Hematopoietic multipotent progenitor cell treated with erythropoietin and hydrocortisone succinate and interleukin-3 and kit ligand, for 6 days (in vitro differentiated cells): ENCODE data around the gene MBD5.
"Not testable (repeated sequence)": the region's sequence is repeated elsewhere in the genome, so short reads cannot be mapped to it uniquely, and the experiment has no call there.

ENCODE experiments used
- DNase-seq: peaks from one replicate; pipeline ENCODE4 v3.0.0-alpha.2; 2015

MBD5 gene

DNA sequence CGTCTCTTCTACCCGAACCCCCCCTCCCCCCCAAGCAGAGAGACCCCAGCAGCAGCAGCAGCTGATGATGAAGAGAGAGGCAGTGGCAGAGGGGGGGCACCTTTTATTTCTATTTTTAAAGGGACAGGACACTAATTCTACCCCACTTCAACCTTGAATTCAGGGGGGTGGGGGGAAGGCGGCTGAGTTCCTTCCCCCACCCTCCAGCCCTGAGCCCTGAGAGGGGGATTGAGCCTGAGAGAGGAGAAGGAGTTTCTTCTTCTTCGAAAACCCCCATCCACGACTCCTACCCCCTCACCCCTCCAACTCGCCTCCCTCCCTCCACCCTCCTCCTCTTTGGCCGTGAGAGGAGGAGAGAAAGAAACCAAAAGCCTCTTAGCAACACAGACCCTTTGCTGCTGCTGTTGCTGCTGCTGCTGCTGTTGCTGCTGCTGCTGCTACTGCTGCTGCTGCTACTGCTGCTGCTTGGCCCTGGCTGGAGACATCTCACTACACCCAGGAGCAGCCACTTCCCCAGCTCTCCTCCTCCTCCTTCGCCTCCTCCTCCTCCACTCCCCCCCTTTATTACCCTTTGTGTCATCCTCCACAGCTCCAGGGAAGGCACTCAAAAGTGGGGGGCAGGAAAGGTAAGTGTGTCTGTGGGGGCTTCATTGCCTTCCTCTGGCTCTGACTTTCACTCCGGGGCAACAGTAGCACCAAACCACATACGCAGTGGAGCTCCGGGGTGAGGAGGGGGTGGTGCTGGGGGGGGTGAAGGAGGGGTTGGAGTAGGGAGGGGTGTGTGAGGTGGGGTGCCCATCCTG, at the start of gene MBD5:
Gene MBD5 (plus strand): TSS at position 33 of the 803 bp plus-strand sequence.
- DNase-seq = peak; percentile 61

DNA sequence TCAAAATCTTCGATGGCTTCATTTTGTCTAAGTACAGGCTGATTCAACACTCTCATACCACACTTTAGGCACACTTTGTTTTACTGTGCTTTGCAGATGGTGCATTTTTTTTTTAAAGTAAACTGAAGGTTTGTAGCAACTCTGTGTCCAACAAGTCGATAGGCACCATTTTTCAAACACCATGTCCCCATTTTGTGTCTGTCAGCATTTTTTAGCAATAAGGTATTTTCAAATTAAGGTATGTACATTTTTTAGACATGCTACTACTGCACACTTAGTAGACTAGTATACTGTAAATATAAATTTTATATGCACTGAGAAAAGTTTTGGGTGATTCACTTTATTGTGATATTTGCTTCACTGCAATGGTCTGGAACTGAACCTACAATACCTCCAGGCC, 44.8 kb upstream of the MBD5 start:
- no peak for DNase-seq

DNA sequence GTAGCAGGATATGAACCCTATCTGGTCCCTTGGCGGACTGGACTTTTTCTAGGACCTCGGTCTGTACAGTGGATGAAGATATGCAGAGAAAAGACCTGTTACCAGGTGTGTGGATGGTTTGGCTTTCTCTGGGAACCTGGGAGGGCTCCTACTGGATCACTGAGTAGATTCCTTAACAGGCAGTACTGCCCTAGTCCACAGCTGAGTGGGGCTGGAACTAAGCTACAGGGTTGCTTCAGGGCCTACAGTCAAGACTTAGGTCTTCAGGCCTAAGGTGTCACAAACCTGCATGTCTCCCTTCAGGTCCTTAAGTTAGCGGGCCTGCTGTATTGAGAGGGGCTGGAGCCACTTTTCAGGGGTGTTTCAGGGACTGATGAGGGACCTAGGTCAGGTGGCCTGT, 43.2 kb upstream of the MBD5 start:
- no peak for DNase-seq

DNA sequence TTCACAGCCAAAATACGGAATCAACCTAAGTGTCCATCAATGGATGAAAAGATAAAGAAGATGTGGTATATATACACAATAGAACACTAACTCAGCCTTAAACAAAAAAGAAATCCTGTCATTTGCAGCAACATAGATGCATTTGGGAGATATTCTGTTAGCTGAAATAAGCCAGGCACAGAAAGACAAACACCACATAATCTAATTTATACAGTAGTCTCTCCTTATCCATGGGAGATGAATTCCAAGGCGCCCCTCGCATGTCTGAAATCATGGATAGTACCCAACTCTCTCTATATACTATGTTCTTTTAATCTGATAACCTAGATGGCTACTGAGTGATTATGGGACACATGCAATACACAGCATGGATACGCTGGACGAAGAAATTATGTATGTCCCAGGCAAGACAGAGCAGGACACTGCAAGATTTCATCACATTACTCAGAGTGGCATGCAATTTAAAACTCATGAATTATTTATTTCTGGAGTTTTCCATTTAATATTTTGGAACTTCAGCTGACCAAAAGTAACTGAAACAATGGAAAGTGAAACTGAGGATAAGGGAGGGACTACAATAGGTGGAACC, 39.9 kb upstream of the MBD5 start:
- no peak for DNase-seq

DNA sequence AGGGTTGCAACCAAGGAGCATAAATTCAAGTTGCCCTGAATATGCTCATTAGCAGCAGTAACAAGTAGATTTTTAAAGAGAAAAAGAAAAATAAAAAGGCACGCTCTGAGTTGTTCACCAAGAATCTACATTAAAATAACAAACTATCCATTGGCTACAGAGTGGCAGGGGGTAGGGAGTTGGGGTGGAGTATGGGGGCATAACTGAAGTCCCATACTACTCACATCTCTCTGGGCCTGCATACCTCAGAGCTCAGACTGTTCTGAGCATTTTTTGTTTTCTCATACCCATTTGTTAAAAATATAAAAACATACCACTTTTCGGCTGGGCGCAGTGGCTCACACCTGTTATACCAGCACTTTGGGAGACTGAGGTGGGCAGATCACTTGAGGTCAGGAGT, 31.8 kb upstream of the MBD5 start:
- DNase-seq = no peak

DNA sequence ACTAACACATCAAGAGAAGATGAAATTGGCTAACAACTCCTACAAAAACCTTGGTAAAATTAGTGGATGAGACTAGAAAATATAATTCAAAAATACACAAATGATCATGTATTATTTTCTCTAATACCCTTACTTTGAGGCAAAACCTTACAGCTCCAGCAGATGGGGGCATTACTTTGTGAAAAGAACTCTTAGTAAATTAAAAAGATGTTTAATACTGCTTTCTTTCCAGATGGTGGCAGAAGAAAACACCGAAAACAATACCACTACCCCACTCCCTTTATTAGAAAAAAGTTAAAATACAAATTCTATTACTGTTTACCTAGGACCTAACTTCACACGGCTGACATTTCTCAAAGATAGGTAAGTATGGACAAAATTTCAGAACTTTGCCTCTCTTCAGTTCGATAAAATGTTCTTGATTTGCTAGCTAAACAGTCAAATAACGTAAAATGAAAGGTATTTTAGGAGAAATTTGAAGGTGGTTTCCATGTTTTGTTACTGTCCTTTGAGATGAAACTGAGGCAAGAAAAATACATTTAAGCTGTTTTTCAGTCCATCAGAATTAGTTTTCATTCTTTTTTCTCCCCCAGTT, 31.0 kb upstream of the MBD5 start:
- peak; percentile 87 for DNase-seq

DNA sequence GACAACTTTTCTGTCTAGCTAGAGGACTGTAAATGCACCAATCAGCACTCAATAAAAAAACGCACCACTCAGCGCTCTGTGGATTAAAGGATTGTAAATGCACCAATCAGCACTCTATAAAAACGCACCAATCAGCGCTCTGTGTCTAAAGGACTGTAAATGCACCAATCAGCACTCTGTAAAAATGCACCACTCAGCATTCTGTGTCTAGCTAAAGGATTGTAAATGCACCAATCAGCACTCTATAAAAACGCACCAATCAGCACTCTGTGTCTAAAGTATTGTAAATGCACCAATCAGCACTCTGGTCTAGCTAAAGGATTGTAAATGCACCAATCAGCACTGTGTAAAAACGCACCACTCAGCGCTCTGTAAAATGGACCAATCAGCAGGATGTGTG, 25.9 kb upstream of the MBD5 start:
- DNase-seq = not testable (repeated sequence)

DNA sequence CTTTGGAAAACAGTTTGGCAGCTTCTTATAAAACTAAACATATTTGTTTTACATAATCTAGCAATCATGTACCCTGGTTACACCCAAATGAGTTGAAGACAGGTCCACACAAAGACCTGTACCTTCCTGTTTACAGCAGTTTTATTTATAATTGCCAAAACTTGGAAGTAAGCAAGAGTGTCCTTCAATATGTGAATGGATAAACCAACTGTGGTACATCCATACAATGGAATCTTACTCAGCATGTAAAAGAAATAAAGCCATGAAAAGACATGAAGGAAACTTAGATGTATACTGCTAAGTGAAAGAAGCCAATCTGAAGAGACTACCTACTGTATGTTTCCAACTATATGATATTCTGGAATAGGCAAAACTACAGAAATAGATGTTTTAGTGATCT, 24.1 kb upstream of the MBD5 start:
- no peak for DNase-seq

DNA sequence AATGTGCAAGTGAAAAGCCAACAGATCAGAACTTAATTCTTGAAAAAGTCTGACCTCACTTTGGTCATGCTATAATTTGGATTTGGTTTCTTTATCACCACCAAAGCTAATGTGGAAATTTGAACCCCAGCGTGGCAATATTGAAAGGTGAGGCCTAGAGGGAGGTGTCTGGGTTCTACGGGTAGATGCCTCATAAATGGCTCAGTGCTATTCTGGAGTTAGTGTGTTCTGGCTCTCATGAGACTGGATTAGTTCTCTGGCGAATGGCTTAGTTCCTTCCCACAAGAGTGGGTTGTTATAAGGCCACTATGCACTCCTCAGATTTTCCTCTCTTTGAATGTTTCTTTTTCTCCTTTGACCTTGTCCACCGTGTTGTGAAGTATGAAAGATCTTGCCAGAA, 22.7 kb upstream of the MBD5 start:
- no peak for DNase-seq

DNA sequence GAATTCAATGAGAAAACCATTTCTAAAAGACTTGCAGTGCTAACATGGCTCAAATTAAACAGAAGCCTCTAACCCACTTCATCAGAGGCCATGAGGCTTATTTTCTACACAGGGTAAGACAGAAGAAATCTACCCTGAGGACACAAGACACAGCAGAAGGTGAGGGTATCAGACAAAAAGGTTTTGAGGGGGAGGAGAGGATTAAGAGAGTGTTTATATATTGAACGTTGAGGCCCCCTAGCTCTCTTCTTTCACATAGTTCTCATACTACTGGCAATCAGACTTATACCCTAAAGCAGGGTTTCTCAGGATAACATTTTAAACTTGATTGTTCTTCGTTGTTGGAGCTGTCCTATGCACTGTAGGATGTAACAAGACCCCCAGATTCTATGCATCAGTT, 21.8 kb upstream of the MBD5 start:
- DNase-seq = no peak

DNA sequence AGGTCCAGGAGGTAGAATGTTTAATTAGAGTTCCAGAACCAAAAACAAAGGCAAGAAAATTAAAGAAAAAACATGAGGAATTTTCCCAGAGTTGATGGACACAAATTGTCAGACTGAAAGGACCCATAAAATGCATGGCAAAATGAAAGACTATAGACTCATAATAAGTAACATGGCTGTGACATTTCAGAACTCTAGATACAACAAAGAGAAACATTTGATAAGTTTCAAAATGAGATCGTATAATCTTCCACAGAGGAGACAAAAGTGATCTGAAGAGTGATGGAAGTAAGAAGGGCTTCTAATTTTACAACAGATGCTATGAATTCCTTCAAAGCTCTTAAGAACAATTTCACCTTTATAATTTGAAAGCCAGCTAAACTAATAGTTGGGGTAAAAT, 20.8 kb upstream of the MBD5 start:
- DNase-seq = no peak

DNA sequence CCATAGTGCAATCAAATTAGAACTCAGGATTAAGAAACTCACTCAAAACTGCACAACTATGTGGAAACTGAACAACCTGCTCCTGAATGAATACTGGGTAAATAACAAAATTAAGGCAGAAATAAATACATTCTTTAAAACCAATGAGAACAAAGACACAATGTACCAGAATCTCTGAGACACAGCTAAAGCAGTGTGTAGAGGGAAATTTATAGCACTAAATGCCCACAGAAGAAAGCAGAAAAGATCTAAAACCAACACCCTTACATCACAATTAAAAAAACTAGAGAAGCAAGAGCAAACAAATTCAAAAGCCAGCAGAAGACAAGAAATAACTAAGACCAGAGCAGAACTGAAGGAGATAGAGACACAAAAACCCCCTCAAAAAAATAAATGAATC, 18.5 kb upstream of the MBD5 start:
- DNase-seq = not testable (repeated sequence)

DNA sequence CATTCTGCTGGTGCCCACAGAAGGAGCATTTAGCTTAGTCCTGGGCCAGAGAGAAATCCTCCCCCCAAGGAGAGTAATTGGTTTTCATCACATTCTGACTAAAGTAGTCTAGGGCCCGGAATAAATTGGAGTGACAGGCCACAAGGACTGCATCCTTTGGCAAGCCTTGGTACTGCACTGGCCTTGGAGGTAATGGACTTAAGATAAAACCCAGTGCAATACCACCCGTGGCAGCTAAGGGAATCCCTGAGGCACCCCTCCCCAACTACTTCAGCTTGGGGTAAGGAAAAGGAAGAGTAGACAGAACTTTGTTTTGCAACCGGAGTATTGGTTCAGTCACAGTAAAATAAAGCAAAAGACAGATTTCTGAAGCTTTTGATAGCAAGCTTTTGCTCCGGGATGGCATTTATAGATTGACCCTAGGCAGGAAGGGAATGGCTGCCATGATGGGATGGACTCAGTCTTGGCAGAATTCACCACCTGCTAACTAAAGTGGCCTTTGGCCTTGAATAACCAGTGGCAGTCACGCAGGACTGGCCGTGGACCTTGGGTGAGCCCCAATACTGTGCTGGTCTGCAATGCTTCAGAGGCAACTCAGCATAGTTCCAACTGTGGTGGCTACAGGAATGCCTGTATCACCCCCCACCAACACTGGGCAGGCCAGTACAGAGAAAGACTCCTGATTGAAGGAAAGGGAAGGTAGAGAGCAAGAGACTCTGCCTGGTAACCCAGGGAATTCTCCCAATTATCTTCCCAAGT, 14.5 kb upstream of the MBD5 start:
- DNase-seq = no peak

DNA sequence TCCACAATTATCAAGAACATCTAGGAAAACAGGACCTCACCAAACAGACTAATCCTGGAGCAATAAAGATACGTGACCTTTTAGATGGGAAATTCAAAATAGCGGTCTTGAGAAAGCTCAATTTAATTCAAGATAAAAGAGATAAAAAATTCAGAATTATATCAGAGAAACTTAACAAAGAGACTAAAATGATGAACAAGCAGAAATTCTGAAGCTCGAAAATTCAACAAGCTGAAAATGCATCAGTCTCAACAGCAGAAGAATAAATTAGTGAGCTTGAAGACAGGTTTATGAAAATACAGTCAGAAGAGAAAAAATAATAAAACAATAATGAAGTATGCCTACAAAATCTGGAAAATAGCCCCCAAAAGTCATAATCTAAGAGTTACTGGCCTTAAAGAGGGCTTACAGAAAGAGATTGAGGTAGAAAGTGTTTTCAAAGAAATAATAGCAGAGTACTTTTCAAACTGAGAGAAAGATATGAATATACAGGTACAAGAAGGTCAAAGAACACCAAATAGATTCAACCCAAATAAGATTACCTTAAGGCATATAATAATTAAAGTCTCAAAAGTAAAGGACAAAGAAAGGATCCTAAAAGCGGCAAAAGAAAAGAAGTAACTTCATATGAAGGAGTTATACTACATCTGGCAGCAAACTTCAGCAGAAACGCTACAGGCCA, 13.5 kb upstream of the MBD5 start:
- no peak for DNase-seq

DNA sequence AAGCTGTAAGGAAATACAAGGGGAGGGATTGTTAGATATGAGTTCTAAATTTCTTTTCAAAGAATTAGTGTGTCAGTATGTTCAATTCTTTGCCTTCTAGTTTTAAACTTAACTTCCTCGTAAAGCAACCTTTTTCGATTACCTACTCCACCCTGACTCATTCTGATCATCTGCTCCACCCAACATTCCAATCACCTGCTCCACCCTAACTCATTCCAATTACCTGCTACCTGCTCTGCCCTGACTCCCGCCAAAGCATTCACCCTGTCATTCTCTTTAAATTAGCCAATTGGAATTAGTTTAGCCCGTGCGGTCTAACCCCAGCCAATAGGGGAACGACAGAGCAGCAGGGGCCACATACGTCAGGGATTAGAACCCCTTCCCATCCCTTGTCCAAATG, 12.5 kb upstream of the MBD5 start:
- DNase-seq = not testable (repeated sequence)

DNA sequence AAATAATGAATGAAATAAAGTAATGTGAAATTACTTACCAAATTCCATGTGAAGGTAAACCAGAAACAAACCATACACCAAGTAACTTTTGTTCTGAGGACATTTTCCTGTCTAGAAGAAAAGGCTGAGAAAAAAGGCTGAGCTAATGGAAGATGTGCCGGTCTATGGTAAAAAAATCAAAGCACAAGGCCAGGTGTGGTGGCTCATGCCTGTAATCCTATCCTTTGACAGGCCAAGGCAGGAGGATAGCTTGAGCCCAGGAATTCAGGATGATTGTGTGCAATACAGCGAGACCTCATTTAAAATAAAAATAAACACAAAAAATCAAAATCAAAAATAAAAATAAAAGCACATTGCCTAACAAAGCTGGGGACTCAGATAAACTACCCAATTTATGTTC, 7.0 kb upstream of the MBD5 start:
- DNase-seq = no peak

DNA sequence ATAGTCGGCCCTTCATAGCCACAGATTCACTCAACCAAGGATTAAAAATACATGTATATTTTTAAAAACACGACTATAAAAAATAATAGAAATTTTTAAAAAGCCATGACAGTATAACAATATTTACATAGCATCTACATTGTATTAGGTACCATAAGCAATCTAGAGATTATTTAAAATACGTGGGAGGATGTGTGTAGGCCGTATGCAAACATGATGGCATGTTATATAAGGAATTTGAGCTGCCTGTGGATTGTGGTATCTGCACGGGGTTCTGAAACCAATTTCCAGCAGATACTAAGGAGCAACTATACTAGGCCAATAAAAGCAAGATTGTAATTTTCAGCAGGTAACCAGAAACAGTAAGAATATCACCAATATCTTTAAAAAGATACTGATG, 6.3 kb upstream of the MBD5 start:
- DNase-seq = no peak

DNA sequence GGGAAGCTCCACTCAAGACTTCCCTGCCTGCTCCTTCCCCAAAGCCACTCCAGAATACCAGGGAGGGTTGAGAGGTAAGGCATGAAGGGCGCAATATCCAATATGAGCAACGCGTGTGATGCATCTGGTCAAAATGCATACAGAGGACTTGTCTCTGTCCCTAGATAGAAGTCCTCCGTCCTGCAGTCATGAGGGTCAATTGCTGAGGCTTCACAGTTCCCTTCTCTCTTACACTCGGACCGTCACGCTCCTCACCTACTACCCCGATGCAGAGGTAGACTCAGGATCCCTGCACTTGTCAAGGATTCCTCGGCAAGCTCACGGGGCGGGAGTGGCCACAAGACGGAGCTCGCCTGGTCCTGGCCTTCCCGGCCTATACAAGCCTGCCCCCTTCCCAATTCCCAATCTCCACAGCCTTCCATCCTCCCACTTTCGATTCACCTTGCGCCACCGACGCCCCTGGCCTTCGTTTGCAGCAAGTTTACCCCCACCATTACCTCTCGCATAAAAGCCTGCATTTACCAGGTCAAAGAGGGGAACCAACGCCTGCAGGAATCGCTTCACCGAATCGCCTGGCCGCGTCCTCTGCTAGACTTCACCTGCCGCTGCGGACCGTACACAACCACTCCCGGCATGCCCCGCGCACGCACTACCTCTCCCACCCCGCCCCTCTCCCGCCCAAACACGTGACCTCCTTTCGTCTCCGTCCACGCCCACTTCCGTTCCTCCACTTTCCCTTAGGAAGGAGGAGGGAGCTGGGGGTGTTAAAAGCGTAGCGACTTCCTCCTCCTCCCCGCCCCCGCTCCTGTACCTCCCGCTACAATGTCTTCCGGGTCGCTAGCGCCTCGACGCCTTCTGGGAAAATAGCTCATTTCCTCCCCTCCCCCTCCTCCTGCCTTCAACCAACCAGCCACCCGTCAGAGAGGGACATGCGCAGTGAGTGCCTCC, 506 bp upstream of the MBD5 start, which contains the start of gene ORC4:
Gene ORC4 (minus strand): TSS at position 627 of the 948 bp plus-strand sequence. CDS start 44,779 bp downstream, outside the sequence.
- peak; percentile 100 for DNase-seq

DNA sequence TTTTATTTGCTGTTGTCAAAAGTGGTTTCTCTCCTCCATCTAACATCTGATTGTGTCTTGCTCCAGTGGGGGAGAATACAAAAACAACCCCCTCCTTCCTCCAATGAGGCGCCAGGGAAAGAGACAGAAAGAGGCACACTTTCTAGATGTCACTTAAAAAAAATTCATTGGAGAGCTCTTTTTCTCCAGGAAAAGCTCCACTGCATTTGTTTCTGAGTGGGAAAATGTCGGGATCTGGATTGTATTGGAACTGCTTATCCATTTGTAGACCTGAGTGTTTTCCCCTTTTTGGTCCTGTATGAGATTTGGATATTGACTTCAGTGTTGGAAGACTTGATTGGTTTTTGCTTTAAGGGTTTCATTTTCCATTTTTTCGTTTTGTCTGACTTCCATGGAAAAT, 995 bp downstream of the MBD5 start:
- DNase-seq = peak; percentile 42

DNA sequence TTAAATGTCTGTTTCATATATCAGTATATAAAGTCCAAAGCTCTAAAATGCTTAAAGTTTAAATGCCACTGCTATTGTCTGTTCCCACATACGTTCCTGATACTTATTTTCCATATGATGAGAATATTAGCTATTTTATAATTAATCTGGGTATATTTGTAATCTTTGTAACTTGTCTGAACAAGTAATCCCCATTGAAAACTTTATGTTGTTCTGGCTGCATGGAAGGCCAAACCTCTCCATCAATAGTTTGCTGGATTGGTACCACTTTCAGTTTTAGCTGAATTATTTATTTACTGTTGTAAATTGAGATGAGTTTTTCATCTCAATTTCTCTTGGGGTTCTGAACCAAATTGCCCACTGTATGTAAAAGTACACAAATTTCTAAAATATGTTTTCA, 1.5 kb downstream of the MBD5 start:
- DNase-seq = no peak

DNA sequence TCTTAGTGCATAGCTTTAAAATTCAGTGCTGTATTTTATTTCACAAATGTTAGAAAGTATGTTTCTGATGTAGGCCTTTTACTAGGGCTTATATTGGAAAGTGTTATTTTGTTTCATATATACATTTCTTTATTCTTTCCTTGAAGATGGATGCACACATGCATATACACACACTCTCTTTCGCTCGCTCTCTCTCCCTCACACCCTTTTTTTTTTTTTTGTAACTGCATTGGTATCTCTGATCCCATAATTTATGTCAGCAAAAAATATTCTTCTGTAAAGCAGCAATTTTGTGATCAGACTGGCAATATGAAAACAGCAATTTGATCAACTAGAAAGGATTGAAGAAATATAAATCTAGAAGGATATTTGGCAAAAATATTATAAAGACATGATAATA, 2.0 kb downstream of the MBD5 start:
- no peak for DNase-seq

DNA sequence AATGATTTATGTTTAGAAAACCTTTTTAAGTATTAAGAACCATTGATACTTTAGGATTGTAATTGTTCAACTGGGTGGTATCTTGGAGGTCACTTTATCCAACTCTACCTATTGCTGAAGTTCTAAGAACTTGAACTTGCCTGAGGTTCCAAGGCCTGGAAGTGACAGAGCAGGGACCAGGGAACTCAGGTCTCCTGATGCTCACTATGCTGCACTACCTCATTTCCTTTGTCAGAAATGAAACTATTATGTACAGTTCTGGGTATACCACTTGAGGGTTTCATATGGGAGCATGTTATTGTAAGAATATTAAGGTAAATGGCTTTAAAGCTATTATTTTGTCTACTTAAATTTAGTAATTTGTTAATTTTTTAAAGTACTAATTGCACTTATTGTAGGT, 3.0 kb downstream of the MBD5 start:
- DNase-seq = peak; percentile 47
